Esophagus muscularis mucosa (tissue), 4 donors: ENCODE data around the gene EFNA4.
A peak's percentile ranks its signal among the peaks of the same experiment; 100 is the strongest.

ENCODE experiments used
- EP300 ChIP-seq: sonication (generic); formaldehyde crosslinking; IDR thresholded peaks from one replicate; pipeline ENCODE4 v1.6.1; 2017; ENCODE audit warnings: antibody characterized with exemption
- POLR2A ChIP-seq: fragments of 450-650 bp; IDR thresholded peaks from one replicate; pipeline ENCODE4 v1.6.1; 2017; ENCODE audit warnings: antibody characterized with exemption, moderate library complexity, mild to moderate bottlenecking, low read depth
- POLR2AphosphoS5 ChIP-seq, 2 donors: sonication (generic); formaldehyde crosslinking; IDR thresholded peaks; one replicate each; pipeline ENCODE4 v1.6.1; 2017; ENCODE audit warnings: antibody characterized with exemption in 2 of 2
- TF ChIP-seq, protein P1 (sequence below), 3 experiments: fragments of 200-600 bp in 2 of 3; fragments of 450-650 bp in 1 of 3; sonication (generic) in 2 of 3; IDR thresholded peaks; one replicate each; pipeline ENCODE4 v1.5.1; 2017 to 2019; ENCODE audit warnings: antibody characterized with exemption in 3 of 3, mild to moderate bottlenecking in 2 of 3, moderate library complexity in 1 of 3

DNA sequence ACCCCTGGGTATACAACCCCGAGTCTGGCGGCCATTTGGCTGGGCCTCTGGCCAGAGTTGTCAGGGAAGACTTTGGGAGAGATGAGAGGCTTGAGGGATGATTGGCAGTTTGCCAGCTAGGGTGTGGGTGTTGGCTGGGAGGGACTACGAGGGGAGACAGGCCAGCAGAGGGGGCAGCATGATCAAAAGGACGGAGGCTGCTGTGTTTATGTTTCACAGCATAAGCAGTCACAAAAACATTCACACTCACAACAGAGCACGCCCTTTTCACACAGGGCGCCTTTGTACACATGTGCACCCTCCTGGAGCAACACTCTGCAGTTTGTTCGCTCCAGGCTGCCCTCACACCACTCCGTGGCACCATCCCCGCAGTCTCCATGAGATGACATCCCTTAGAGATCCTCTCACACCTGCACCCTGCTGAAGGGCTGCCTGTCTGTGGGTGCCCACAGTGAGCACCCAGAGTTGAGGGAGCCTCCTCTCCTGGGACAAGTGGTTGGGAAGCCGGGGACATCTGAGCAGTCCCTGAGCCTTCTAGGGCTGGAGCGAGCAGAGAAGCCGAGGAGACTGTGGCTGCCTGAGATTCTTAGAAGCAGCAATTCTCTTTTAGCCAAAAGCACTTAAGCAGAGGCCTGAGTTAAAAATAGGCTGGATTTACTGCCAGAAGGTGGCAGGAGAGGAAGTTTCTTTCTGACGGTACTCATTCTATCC, 30.5 kb downstream of the EFNA4 start:
- TF ChIP-seq, protein P1, sequence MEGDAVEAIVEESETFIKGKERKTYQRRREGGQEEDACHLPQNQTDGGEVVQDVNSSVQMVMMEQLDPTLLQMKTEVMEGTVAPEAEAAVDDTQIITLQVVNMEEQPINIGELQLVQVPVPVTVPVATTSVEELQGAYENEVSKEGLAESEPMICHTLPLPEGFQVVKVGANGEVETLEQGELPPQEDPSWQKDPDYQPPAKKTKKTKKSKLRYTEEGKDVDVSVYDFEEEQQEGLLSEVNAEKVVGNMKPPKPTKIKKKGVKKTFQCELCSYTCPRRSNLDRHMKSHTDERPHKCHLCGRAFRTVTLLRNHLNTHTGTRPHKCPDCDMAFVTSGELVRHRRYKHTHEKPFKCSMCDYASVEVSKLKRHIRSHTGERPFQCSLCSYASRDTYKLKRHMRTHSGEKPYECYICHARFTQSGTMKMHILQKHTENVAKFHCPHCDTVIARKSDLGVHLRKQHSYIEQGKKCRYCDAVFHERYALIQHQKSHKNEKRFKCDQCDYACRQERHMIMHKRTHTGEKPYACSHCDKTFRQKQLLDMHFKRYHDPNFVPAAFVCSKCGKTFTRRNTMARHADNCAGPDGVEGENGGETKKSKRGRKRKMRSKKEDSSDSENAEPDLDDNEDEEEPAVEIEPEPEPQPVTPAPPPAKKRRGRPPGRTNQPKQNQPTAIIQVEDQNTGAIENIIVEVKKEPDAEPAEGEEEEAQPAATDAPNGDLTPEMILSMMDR (IDR thresholded peaks at IDR 0.05): peak; percentile 54 to 57 (median 57)
- TF ChIP-seq POLR2AphosphoS5 (IDR thresholded peaks at IDR 0.05): no peak
- TF ChIP-seq EP300: no peak
- no peak for TF ChIP-seq POLR2A
